ENCODE results near the gene ALG9.
"Not testable (repeated sequence)": the region's sequence is repeated elsewhere in the genome, so short reads cannot be mapped to it uniquely, and the experiment has no call there.

The ALG9 gene

GRCh38 chr11:111795334-111795985 lies 75.9 kb downstream of the ALG9 start:
- no peak for DNase-seq (ENCODE audit: low read depth, low spot score)

GRCh38 chr11:111793863-111794262 lies 77.5 kb downstream of the ALG9 start:
- no peak for DNase-seq (ENCODE audit: low read depth, low spot score)

- DNase-seq (ENCODE audit: low read depth, low spot score) = no peak
Measured at GRCh38 chr11:111792955-111793500, 78.4 kb downstream of the ALG9 start.

- no peak for DNase-seq (ENCODE audit: low read depth, low spot score)
Measured at GRCh38 chr11:111792314-111792713, 79.1 kb downstream of the ALG9 start.

- DNase-seq (ENCODE audit: low read depth, low spot score) = no peak
Measured at GRCh38 chr11:111788464-111788863, 82.9 kb downstream of the ALG9 start.

GRCh38 chr11:111788051-111788450 lies 83.3 kb downstream of the ALG9 start:
- DNase-seq (ENCODE audit: low read depth, low spot score) = no peak

GRCh38 chr11:111785886-111786412 lies 85.4 kb downstream of the ALG9 start:
- no peak for DNase-seq (ENCODE audit: low read depth, low spot score)

GRCh38 chr11:111785076-111785475 lies 86.3 kb downstream of the ALG9 start:
- no peak for DNase-seq (ENCODE audit: low read depth, low spot score)

- not testable (repeated sequence) for DNase-seq (ENCODE audit: low read depth, low spot score)
Measured at GRCh38 chr11:111784311-111784710, 87.1 kb downstream of the ALG9 start.

- no peak for DNase-seq (ENCODE audit: low read depth, low spot score)
Measured at GRCh38 chr11:111782109-111782741, 89.2 kb downstream of the ALG9 start.

GRCh38 chr11:111779118-111779517 lies 92.3 kb downstream of the ALG9 start:
- DNase-seq (ENCODE audit: low read depth, low spot score) = no peak

GRCh38 chr11:111778047-111778558 lies 93.3 kb downstream of the ALG9 start:
- DNase-seq (ENCODE audit: low read depth, low spot score) = no peak

GRCh38 chr11:111777094-111778046 lies 94.0 kb downstream of the ALG9 start:
- DNase-seq (ENCODE audit: low read depth, low spot score) = no peak

GRCh38 chr11:111776398-111777093 lies 94.8 kb downstream of the ALG9 start:
- no peak for DNase-seq (ENCODE audit: low read depth, low spot score)

- no peak for DNase-seq (ENCODE audit: low read depth, low spot score)
Measured at GRCh38 chr11:111774955-111775710, 96.2 kb downstream of the ALG9 start.

GRCh38 chr11:111772535-111772934 lies 98.8 kb downstream of the ALG9 start:
- no peak for DNase-seq (ENCODE audit: low read depth, low spot score)

GRCh38 chr11:111771205-111771604 lies 100.2 kb downstream of the ALG9 start:
- not testable (repeated sequence) for DNase-seq (ENCODE audit: low read depth, low spot score)

- no peak for DNase-seq (ENCODE audit: low read depth, low spot score)
Measured at GRCh38 chr11:111770581-111771134, 100.7 kb downstream of the ALG9 start.

GRCh38 chr11:111766834-111767142 lies 104.6 kb downstream of the ALG9 start:
- DNase-seq (ENCODE audit: low read depth, low spot score) = no peak

Data from smooth muscle cell of the brain vasculature (primary cell).